GM21737 (cell line): Measurements from ENCODE around the gene LAP3.
"Not testable (repeated sequence)": the region's sequence is repeated elsewhere in the genome, so short reads cannot be mapped to it uniquely, and the experiment has no call there.

ENCODE experiments used
- ATAC-seq: cut with Tn5 transposase; IDR thresholded peaks from one replicate; pipeline ENCODE4 v1.9.1; 2021; ENCODE audit warnings: mild to moderate bottlenecking, moderate library complexity; ENCODE audit not compliant: unreplicated experiment

The LAP3 gene

DNA sequence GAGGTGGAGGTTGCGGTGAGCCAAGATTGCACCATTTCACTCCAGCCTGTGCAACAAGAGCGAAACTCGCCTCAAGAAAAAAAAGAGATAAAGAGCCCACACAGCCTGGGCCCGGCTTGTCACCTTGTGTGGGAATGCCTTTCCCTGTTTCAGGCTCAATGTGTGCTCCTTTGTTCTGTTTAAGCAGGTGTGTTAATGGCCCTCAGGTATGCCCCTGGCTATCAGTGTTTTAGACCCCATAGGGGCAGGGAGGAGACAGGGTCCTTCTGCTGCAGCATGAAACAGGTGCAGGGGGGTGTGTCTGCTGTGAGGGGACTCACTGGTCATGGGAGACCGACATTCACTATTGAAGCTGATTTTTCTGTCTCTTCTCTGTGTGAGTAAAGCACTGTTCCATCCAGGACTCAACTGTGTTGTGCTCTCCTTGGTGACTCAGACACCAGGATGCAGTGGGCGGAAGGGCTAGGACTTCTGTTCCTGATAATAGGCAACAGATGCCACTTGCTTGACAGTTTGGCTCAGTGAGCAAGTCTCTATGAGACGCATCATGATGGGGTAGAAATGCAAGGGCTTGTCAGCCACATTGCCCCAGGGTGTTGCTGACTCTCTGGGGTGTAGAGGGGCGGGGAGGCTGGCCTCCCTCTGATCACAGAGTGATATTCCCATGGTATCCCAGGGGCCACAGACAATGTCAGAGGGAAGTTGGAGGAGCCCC, 15.6 kb upstream of the LAP3 start:
- no peak for ATAC-seq

DNA sequence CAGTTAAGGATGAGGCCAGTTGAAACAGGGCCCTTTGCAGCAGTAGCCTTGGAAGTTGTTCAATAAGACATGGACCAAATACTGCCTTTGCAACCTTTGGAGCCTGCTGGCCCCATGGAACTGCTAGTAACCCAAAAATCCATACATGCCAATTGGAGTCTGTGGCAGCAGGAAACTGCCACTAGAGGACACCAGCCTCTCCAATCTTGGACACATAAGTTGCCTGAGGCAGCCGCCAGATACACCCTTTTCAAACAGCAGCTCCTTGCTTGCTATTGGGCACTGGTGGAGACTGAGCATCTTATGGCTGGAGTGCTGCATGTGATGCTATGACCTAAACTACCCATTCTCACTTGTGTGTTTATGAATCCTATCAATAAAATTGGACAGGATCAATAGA, 14.8 kb upstream of the LAP3 start:
- ATAC-seq = no peak

DNA sequence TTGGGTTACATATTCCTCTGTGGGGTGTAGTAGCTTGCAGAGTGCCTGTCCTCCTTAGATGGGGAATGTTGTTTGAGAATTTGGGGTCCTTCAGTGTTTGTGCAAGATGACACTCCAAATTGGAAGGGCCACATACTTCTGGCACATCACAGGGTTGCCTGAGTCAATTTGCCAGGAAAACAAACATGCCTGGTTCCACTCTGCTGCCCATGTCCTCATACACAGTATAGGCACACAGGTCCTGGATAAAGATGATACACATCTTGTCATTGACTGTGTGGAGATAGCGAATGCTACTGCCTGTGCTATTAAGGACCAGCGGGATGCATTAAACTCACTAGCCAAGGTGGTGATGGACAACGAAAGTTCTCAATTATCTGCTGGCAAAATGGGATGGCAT, 11.2 kb upstream of the LAP3 start:
- ATAC-seq = no peak

DNA sequence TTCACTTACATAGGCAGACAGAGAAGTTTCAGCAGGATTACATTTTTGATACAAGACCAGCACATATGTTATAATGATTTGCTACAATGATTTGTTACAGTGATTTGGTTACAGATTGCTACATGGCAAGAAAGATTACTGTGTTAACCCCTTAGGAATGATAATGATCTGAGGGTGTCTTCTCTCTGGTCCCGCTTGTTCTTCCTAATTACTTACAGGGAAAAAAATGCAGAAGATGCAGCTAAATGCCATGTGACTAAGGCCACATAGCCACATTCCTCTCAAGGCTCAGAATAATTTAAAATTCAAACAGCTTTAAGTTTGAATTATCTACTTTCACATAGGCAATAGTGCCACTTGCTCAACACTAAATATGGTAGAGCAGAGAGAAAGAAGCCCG, 9.7 kb upstream of the LAP3 start:
- no peak for ATAC-seq

DNA sequence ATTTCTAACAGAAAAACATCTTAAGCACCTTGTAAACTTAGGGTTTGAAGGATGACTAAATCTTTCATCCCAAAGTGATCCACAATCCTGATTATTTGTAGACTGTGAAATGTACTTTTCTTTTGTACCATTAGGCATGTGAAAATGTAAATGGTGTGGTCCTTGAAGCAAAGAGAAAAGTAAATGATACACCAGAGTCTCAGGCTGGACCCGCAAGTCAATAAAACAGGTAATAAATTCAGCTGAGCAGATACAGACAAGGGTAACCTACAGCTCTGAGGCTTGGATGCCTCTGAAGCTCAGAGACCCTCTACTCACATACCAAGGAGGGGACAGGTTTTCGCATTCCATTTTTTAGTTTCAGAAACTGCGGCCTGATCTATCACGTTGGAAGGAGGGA, 2.8 kb upstream of the LAP3 start:
- no peak for ATAC-seq

DNA sequence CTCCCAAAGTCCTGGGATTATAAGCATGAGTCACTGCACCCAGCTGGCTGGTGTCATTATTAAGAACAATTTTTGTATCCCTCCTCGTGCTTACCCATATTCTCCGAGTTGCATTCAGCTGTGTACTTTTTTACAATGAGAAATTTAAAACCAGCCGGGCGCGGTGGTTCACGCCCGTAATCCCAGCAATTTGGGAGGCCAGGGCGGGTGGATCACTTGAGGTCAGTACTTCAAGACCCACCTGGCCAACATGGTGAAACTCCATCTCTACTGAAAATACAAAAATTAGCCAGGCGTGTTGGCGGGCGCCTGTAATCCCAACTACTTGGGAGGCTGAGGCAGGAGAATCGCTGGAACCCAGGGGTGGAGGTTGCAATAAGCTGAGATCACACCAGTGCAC, 1.8 kb upstream of the LAP3 start:
- ATAC-seq = not testable (repeated sequence)

DNA sequence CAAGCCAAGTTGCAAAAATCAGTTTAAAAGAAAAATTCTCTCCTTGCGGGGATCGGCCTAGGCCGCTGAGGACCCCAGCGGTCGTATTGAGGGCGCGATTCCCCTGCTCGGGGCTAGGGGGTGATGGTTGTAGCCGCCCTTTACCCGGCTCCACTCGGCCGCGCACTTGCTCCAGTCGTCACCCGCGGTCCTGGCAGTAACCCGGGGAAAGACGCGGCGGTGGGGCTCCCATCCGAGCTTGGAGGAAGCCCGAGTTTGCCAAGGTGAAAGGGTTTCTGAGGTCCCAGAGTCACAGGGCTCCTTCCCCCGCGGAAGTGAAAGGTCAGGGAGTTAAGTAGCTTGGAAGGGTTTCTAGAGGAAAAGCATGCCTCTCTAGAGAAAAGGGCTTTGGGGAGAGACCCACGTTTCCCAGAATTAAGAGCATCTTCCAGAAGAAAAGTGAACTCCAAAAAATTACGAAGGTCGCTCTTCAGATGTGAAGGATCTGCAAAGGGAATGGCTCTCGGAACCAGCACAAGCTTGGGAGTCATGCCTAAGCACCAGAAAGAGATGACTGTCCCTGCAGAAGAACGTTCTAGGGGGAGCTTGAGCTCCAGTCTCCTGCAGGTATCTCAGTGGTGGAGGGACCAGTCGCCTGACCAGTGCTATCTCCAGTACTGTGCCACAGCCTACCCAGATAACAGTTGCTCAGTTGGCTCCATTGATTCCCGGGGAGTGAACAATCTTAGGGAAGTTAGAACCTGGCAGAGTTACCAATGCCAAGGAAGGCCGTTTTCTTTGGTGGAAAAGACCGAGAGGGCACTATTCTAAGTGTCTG, 875 bp downstream of the LAP3 start:
- ATAC-seq = no peak

DNA sequence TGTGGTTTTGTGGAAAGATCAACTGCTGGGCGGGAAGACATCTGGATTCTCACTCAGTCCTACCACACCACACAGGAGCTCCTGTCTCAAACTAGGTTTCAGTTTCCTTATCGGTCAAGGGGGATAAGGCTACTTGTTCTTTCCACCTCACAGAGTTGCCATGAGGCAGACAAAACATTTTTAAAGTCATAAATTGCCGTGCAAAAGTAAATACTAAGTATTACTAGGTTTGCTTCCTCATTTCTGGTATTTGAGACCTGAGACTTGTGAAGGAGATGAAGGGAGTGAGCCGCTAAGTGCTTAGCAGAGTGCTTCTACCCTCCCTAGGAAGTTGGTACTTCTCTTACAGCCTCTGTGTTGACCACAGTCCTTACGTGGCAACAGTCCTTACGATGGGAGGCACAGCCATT, 1.5 kb downstream of the LAP3 start:
- peak; percentile 25 for ATAC-seq

DNA sequence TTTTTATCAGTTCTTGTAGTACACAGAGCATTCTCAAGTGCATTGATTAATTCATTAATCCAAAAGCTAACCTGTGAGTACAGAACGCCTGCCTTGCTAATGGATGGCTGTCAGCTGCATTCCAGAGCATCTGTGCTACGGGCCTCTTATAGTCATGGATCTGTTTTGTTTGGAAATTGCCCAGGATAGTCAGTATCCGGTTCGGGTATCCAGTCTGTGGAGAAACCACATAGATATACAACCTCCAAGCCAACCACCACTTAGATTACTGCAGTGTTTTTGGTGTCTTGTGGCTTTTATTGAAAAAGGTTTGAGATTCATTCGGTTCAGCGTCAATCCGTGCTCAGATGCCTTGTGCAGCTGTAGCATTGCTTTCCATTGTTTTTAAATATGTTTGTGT, 4.0 kb downstream of the LAP3 start:
- no peak for ATAC-seq

DNA sequence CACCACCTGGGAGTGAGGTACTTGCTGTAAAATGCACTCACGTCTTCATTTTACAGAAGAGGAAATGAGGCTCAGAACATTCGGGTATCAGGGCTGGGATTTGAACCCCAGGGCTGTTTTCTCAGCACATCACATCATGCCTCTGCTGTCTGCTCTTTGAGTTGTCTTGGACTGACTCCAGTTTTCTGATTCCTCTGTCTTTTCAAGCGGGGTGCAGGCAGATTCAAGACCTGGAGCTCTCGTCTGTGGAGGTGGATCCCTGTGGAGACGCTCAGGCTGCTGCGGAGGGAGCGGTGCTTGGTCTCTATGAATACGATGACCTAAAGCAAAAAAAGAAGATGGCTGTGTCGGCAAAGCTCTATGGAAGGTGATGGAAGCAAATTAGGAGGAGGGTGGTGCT, 6.3 kb downstream of the LAP3 start:
- ATAC-seq = no peak

DNA sequence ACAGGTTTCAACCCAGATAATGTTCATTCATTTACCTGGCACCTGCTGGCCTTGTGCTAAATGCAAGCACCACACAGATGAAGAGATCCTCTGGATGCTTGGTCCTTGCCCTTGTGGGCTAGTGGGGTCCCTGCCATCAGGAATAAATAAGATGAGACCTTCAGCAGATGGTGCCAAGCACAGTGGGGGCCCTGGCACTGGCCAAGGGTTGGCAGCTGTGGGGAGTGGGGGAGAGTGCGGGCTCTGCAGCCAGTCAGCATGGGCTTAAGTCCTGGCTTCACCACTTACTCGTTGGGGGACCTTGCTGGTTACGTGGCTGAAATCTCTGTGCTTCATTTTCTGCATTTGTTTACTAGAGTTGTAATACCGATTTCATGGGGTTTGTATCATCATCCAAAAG, 6.9 kb downstream of the LAP3 start:
- no peak for ATAC-seq

DNA sequence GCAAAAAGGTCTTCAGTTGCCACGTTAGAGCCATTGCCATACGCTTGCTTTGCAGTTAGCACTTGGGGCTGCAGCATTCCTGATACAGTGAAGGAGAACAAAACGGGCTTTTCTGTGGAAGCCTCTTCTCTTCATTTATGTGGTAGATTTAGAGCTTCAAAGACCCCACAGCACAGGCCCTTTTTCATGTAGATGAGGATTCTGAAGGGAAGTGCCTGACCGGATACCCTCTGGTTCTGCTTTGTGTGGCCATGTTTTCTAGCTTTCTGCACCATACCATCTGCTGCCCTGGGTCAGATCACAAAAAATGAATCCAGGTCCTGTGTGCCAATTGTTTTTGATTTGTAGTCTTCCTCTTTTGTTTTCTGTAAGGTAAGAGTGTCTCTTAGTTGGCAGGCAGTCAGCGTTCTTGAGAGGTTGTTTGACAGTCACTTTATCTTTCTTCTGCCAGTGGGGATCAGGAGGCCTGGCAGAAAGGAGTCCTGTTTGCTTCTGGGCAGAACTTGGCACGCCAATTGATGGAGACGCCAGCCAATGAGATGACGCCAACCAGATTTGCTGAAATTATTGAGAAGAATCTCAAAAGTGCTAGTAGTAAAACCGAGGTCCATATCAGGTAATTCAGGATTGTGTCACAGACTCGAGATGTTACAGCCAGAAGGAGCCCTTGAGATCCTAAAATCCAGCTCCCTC, 7.7 kb downstream of the LAP3 start:
- ATAC-seq = no peak

DNA sequence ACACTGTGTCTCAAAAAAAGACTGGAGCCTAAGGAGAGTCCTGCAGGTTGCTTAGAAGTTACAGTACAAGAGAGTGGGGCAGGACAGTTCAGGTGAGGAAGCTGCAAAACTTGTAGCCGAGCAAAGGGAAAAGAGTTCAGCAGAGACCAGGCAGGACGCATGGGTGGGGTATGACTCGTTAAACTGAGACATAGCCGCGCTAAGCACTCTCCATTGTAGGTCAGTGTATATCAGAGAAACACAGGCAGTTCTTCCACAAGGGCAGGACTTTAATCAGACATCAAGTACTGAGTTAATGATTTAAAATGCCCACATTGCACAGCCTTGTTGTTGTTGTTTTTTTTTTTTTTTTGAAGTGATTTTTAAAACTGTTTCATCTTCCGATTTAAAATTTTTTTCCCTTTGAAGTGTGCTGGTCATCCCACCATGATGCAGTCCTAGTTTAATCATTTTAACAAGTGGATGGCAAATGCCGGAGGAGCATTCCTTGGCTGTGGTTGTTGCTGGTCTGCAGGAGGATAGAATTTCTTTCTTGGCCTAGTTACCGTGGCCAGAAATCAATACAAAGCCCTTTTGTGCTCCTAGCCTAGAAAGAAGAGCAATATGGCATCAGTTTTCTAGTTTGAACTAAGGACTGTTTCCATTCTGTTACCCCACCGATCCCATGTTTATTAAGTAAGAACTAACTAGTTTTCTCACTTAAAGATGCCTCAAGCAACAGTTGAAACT, 10.3 kb downstream of the LAP3 start:
- ATAC-seq = no peak

DNA sequence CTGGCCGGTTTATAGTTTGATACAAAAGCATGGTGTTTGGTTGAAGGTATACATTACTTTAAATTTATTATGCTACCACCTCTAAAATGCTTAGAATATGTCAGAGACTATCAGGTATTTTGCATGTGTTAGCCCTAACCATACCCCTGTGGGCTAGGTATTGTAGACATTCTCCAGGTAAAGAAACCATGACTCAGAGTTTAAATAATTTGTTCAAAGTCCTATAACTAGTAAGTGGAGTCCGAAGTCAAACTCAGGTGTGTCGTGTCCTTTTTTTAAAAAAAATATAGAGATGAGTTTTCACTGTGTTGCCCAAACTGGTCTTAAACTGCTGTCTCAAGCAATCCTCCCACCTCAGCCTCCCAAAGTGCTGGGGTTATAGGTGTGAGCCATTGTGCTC, 12.4 kb downstream of the LAP3 start:
- no peak for ATAC-seq

DNA sequence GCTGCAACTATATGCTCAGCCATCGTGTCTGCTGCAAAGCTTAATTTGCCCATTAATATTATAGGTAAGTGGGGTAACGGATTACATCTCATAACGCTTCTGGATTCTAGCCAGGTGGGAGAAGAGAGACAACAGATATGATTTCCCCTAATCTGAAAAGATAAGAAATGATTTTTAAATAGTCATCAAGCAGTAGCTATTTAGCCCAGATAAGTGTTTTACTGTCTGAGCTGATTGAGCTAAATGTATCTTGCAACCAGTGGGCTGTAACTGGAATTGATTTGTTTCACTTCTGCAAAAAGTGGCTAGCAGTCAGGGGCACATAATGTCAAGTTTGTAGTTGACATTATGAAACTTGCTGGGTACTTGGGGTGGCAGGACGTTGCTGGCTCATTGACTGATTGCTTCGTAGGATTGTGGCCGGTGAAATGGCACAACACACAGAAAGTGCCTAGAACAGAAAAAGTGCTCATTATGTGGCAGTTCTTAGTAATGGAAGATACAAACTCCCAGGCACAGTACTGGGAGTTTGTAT, 18.5 kb downstream of the LAP3 start:
- ATAC-seq = peak; percentile 79

DNA sequence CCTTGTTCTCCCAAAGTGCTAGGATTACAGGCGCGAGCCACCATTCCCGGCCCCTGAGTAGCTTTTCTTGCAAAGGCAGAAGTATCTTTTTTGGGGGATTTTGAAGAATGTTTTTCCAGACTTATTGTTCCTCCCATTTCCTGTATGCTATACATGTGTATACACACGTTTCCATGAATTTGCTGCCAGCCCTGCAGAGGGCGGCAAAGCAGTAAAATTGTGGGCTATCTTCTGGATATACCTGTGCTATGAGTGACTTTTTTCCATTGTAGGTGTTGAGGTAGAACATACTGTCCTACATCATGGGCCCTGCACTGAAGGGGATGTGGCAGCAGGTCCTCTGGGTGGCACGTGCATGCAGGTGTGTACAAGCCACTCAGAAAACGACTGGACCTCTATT, 20.5 kb downstream of the LAP3 start:
- ATAC-seq = no peak

DNA sequence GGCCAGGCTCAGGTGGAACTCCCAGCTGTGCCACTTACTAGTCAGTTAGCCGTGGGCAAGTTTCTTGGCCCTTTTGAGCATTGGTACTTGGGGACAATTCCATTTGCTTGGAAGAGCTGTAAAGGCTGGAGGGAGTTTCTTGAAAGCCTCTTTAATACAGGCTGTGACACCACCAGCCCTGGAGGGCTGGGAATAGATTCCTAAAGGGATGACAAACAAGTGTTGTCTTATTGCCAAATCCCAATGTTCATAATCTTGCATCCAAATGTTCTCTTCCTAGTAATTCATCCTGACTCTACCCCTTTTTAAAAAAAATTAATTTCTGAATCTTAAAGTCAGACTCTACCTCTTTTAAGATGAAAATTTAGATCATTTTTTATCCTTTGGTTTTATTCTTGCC, 22.8 kb downstream of the LAP3 start:
- no peak for ATAC-seq

DNA sequence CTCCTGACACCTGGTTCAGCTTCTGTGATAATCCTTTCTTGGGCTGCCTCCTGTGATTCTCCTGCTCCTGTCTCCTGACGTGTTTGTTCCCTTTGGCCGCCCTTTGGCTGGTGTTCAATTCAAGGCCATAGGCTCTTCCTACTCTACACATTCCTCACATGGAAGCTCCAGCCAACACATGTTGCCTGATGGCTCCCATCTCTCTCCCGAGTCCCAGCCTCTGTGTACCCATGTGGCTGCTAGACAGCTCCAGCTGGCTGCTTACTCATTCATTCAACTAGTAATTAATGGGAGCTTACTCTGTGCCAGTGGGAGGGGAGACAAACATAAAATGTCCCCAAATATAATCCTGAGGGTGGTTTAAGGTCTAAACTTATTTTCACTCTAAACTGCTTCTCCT, 28.2 kb downstream of the LAP3 start:
- ATAC-seq = no peak

DNA sequence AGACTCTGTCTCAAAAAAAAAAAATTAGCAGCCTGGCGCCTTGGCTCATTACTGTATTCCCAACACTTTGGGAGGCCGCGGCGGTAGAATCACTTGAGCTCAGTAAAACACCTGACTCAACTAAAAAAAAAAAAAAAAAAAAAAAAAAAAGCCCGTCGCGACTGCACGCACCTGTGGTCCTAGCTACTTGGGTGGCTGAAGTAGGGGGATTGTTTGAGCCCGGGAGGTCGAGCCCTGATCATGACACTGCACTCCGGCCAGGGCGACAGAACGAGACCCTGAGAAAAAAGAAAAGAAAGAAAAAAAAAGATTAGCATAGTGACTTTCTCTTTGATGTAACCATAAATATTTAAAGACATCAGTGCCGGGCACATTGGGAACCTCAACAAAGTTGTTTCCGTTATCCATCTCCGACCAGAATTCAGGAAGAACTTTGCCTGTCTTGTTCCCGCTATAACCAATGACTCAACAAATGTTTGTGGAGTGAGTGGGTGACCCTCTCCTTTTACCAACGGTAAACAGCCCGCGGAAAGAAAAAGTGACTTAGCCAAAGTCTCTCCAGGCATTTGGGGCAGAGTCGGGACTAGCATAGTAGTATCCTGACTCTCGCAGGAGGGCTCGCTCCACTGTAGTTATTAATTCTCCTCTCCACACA, 36.9 kb downstream of the LAP3 start:
- peak; percentile 33 for ATAC-seq
